ENCODE data around the gene EXOC6B.

Gene EXOC6B

GRCh38 chr2:72413716-72414115 is 412.1 kb downstream of the EXOC6B start:
- Histone ChIP-seq H3K9ac (ENCODE audit: low read depth, low read length) (no peak overlapping the region), H3K9me3 (ENCODE audit: control insufficient read depth, insufficient read depth, low read length) (no peaks in the 10 kb centered on the region), H3K4me1 (ENCODE audit: control insufficient read depth, insufficient read depth, low read length) (no peaks in the 10 kb centered on the region), H3K27ac (ENCODE audit: low read depth, low read length) (no peak overlapping the region), H3K36me3 (ENCODE audit: control insufficient read depth, insufficient read depth, low read length) (no peaks in the 10 kb centered on the region), H3K4me3 (ENCODE audit: low read depth, low read length) (no peak overlapping the region), H3K27me3 (ENCODE audit: control insufficient read depth, insufficient read depth, low read length) (no peaks in the 10 kb centered on the region)

GRCh38 chr2:72412214-72412613 is 413.6 kb downstream of the EXOC6B start:
- Histone ChIP-seq H3K4me1 (ENCODE audit: control insufficient read depth, insufficient read depth, low read length) (no peaks in the 10 kb centered on the region), H3K9me3 (ENCODE audit: control insufficient read depth, insufficient read depth, low read length) (no peaks in the 10 kb centered on the region), H3K9ac (ENCODE audit: low read depth, low read length) (no peak overlapping the region), H3K36me3 (ENCODE audit: control insufficient read depth, insufficient read depth, low read length) (no peaks in the 10 kb centered on the region), H3K27me3 (ENCODE audit: control insufficient read depth, insufficient read depth, low read length) (no peaks in the 10 kb centered on the region), H3K27ac (ENCODE audit: low read depth, low read length) (no peak overlapping the region), H3K4me3 (ENCODE audit: low read depth, low read length) (no peak overlapping the region)

DNA sequence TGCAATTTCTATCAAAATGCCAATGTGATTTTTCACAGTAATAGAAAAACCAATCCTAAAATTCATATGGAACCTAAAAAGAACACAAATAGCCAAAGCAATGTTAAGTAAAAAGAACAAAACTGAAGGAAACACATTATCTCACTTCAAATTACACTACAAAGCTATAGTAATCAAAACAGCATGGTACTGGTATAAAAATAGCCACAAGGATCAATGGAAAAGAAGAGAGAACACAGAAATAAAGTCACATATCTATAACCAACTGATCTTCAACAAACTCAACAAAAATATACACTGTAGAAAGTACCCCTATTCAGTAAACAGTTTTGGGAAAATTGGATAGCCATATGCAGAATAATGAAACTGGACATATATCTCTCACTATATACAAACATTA is 426.0 kb downstream of the EXOC6B start:
- Histone ChIP-seq H3K27ac (ENCODE audit: low read depth, low read length) (no peak overlapping the region), H3K4me1 (ENCODE audit: control insufficient read depth, insufficient read depth, low read length) (no peaks in the 10 kb centered on the region), H3K36me3 (ENCODE audit: control insufficient read depth, insufficient read depth, low read length) (no peaks in the 10 kb centered on the region), H3K9me3 (ENCODE audit: control insufficient read depth, insufficient read depth, low read length) (peaks cover 13% of the 10 kb centered on the region), H3K9ac (ENCODE audit: low read depth, low read length) (no peak overlapping the region), H3K4me3 (ENCODE audit: low read depth, low read length) (no peak overlapping the region), H3K27me3 (ENCODE audit: control insufficient read depth, insufficient read depth, low read length) (no peaks in the 10 kb centered on the region)

GRCh38 chr2:72395096-72395495 is 430.7 kb downstream of the EXOC6B start:
- H3K4me3 ChIP-seq (ENCODE audit: low read depth, low read length) = no peak overlapping the region
- peaks cover 9% of the 10 kb centered on the region; the same call in 1 of the 2 replicates for H3K9me3 ChIP-seq (ENCODE audit: control insufficient read depth, insufficient read depth, low read length)
- no peaks in the 10 kb centered on the region for H3K36me3 ChIP-seq (ENCODE audit: control insufficient read depth, insufficient read depth, low read length)
- H3K27ac ChIP-seq (ENCODE audit: low read depth, low read length) = no peak overlapping the region
- no peak overlapping the region for H3K9ac ChIP-seq (ENCODE audit: low read depth, low read length)
- no peaks in the 10 kb centered on the region for H3K4me1 ChIP-seq (ENCODE audit: control insufficient read depth, insufficient read depth, low read length)
- H3K27me3 ChIP-seq (ENCODE audit: control insufficient read depth, insufficient read depth, low read length) = no peaks in the 10 kb centered on the region

- H3K9ac ChIP-seq (ENCODE audit: low read depth, low read length) = no peak overlapping the region
- H3K9me3 ChIP-seq (ENCODE audit: control insufficient read depth, insufficient read depth, low read length) = peaks cover 7% of the 10 kb centered on the region; the same call in 1 of the 2 replicates
These were observed 431.2 kb downstream of the EXOC6B start for GRCh38 chr2:72394541-72395070.

DNA sequence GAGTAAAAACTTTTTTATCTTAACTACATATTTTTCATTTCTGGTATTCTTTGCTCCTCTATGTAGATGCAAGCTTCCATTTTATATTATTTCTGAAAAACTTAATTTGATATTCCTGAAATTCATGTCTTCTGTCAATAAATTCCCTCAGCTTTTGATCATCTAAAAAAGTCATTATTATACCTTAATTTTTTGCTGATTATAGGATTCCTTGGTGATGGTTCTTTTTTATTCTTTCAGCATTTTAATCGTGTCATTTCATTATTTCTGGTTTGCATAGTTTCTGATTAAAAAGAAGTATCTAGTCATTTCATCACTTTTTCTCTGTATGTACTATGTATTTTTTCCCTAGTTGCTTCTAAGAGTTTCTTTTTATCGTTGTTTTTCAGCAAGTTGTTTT is 436.4 kb downstream of the EXOC6B start:
- Histone ChIP-seq H3K4me3 (ENCODE audit: low read depth, low read length) (no peak overlapping the region), H3K4me1 (ENCODE audit: control insufficient read depth, insufficient read depth, low read length) (no peaks in the 10 kb centered on the region), H3K36me3 (ENCODE audit: control insufficient read depth, insufficient read depth, low read length) (no peaks in the 10 kb centered on the region), H3K9ac (ENCODE audit: low read depth, low read length) (no peak overlapping the region), H3K27me3 (ENCODE audit: control insufficient read depth, insufficient read depth, low read length) (no peaks in the 10 kb centered on the region), H3K9me3 (ENCODE audit: control insufficient read depth, insufficient read depth, low read length) (peaks cover 43% of the 10 kb centered on the region), H3K27ac (ENCODE audit: low read depth, low read length) (no peak overlapping the region)

More at GRCh38 chr2:72394541-72395070, 431.2 kb downstream of the EXOC6B start:
- no peaks in the 10 kb centered on the region for H3K36me3 ChIP-seq (ENCODE audit: control insufficient read depth, insufficient read depth, low read length)
- no peak overlapping the region for H3K27ac ChIP-seq (ENCODE audit: low read depth, low read length)
- no peaks in the 10 kb centered on the region for H3K4me1 ChIP-seq (ENCODE audit: control insufficient read depth, insufficient read depth, low read length)
- no peaks in the 10 kb centered on the region for H3K27me3 ChIP-seq (ENCODE audit: control insufficient read depth, insufficient read depth, low read length)
- no peak overlapping the region for H3K4me3 ChIP-seq (ENCODE audit: low read depth, low read length)

DNA sequence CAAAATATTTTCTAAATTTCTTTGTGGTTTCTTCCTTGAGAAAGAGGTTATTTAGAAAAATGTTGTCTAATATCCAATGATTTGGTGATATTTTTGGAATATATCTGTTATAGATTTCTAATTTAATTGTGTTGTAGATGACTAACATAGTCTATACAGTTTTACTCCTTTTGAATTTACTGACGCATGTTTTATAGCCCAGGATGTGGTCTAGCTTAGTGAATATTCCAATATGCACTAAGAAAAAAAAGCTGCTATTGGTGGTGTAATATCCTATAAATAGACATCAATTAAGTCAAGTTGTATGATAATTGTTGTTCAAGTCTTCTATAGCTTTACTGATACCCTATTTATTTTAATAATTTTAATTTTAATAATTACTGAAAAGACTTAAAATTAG is 437.6 kb downstream of the EXOC6B start:
- H3K27me3 ChIP-seq (ENCODE audit: control insufficient read depth, insufficient read depth, low read length) = no peaks in the 10 kb centered on the region
- H3K9ac ChIP-seq (ENCODE audit: low read depth, low read length) = no peak overlapping the region
- peaks cover 43% of the 10 kb centered on the region for H3K9me3 ChIP-seq (ENCODE audit: control insufficient read depth, insufficient read depth, low read length)
- H3K4me3 ChIP-seq (ENCODE audit: low read depth, low read length) = no peak overlapping the region
- no peaks in the 10 kb centered on the region for H3K4me1 ChIP-seq (ENCODE audit: control insufficient read depth, insufficient read depth, low read length)
- H3K27ac ChIP-seq (ENCODE audit: low read depth, low read length) = no peak overlapping the region
- H3K36me3 ChIP-seq (ENCODE audit: control insufficient read depth, insufficient read depth, low read length) = no peaks in the 10 kb centered on the region

GRCh38 chr2:72386288-72386687 is 439.5 kb downstream of the EXOC6B start:
- Histone ChIP-seq H3K36me3 (ENCODE audit: control insufficient read depth, insufficient read depth, low read length) (no peaks in the 10 kb centered on the region), H3K27ac (ENCODE audit: low read depth, low read length) (no peak overlapping the region), H3K27me3 (ENCODE audit: control insufficient read depth, insufficient read depth, low read length) (no peaks in the 10 kb centered on the region), H3K4me1 (ENCODE audit: control insufficient read depth, insufficient read depth, low read length) (no peaks in the 10 kb centered on the region), H3K4me3 (ENCODE audit: low read depth, low read length) (no peak overlapping the region), H3K9me3 (ENCODE audit: control insufficient read depth, insufficient read depth, low read length) (peaks cover 36% of the 10 kb centered on the region), H3K9ac (ENCODE audit: low read depth, low read length) (no peak overlapping the region)

- peaks cover 22% of the 10 kb centered on the region for H3K4me1 ChIP-seq (ENCODE audit: control insufficient read depth, insufficient read depth, low read length)
- H3K36me3 ChIP-seq (ENCODE audit: control insufficient read depth, insufficient read depth, low read length) = no peaks in the 10 kb centered on the region
- H3K27me3 ChIP-seq (ENCODE audit: control insufficient read depth, insufficient read depth, low read length) = no peaks in the 10 kb centered on the region
- no peak overlapping the region for H3K4me3 ChIP-seq (ENCODE audit: low read depth, low read length)
- H3K9me3 ChIP-seq (ENCODE audit: control insufficient read depth, insufficient read depth, low read length) = no peaks in the 10 kb centered on the region; the same call in 1 of the 2 replicates
- no peak overlapping the region for H3K9ac ChIP-seq (ENCODE audit: low read depth, low read length)
- peak overlapping the region; percentile 82 for H3K27ac ChIP-seq (ENCODE audit: low read depth, low read length)
These were observed 447.0 kb downstream of the EXOC6B start for GRCh38 chr2:72378753-72379348.

DNA sequence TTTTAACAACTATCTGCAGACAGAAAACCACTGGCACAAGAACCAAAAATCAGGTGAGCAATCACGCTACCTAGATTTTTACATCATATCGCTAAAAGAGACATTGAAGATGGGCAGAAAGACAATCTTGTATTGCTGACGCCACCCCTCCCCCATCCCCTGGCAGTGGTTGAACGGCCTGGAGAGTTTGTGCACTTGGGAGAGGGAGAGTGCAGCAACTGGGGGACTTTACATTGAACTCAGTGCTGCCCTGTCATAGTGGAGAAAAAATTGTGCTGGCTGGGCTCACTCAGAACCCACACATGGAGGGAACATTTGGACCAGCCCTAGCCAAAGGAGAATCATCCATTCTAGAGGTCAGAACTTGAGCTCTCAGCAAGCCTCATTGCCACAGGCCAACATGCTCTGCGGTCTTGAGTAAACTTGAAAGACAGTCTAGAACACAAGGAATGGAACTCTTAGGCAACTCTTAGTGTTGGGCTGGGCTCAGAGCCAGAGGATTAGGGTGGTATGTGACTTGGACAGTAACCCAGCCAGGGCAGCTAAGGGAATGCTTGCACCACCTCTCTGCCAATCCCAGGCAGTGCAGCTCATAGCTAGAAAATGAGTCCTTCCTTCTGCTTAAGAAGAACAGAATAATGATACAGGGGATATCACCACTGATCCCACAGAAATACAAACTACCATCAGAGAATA is 458.2 kb downstream of the EXOC6B start:
- Histone ChIP-seq H3K27ac (ENCODE audit: low read depth, low read length) (no peak overlapping the region), H3K9ac (ENCODE audit: low read depth, low read length) (no peak overlapping the region), H3K4me3 (ENCODE audit: low read depth, low read length) (no peak overlapping the region), H3K27me3 (ENCODE audit: control insufficient read depth, insufficient read depth, low read length) (no peaks in the 10 kb centered on the region), H3K4me1 (ENCODE audit: control insufficient read depth, insufficient read depth, low read length) (peaks cover 8% of the 10 kb centered on the region), H3K36me3 (ENCODE audit: control insufficient read depth, insufficient read depth, low read length) (no peaks in the 10 kb centered on the region), H3K9me3 (ENCODE audit: control insufficient read depth, insufficient read depth, low read length) (no peaks in the 10 kb centered on the region)

- no peak overlapping the region for H3K4me3 ChIP-seq (ENCODE audit: low read depth, low read length)
- H3K36me3 ChIP-seq (ENCODE audit: control insufficient read depth, insufficient read depth, low read length) = no peaks in the 10 kb centered on the region
- no peak overlapping the region for H3K27ac ChIP-seq (ENCODE audit: low read depth, low read length)
- H3K27me3 ChIP-seq (ENCODE audit: control insufficient read depth, insufficient read depth, low read length) = no peaks in the 10 kb centered on the region
- H3K9ac ChIP-seq (ENCODE audit: low read depth, low read length) = no peak overlapping the region
- peaks cover 8% of the 10 kb centered on the region for H3K4me1 ChIP-seq (ENCODE audit: control insufficient read depth, insufficient read depth, low read length)
- no peaks in the 10 kb centered on the region for H3K9me3 ChIP-seq (ENCODE audit: control insufficient read depth, insufficient read depth, low read length)
These were observed 462.4 kb downstream of the EXOC6B start for GRCh38 chr2:72363406-72363805.

Measured in HUES48 (cell line).